NCI-H524 (cell line): ENCODE data around the gene SPSB1.
A peak's percentile ranks its signal among the peaks of the same experiment; 100 is the strongest.

Experiments used
- DNase-seq, 2 experiments: peaks; one replicate each; lab custom pipeline; 2025; lab: John Stamatoyannopoulos, UW

SPSB1 gene

GRCh38 chr1:9319789-9320519 lies 27.3 kb downstream of the SPSB1 start:
- no peak for DNase-seq

- DNase-seq, result no peak
Observed at GRCh38 chr1:9320520-9321479, 28.1 kb downstream of the SPSB1 start.

GRCh38 chr1:9321480-9321849 lies 28.8 kb downstream of the SPSB1 start:
- no peak for DNase-seq

GRCh38 chr1:9321986-9322660 lies 29.4 kb downstream of the SPSB1 start:
- DNase-seq, result no peak

GRCh38 chr1:9322661-9323244 lies 30.1 kb downstream of the SPSB1 start:
- no peak for DNase-seq

GRCh38 chr1:9324246-9325096 lies 31.8 kb downstream of the SPSB1 start:
- DNase-seq, result no peak

- DNase-seq, result peak; percentile 62 to 74
Observed at GRCh38 chr1:9326596-9326995, 33.9 kb downstream of the SPSB1 start.

GRCh38 chr1:9328201-9328600 lies 35.5 kb downstream of the SPSB1 start:
- DNase-seq, result no peak

- no peak for DNase-seq
Observed at GRCh38 chr1:9328715-9329114, 36.0 kb downstream of the SPSB1 start.

GRCh38 chr1:9331016-9331415 lies 38.3 kb downstream of the SPSB1 start:
- DNase-seq, result no peak

GRCh38 chr1:9331558-9332346 lies 39.1 kb downstream of the SPSB1 start:
- DNase-seq, result no peak

- DNase-seq, result no peak
Observed at GRCh38 chr1:9332513-9333143, 39.9 kb downstream of the SPSB1 start.

- DNase-seq, result no peak
Observed at GRCh38 chr1:9338397-9339246, 45.9 kb downstream of the SPSB1 start.

GRCh38 chr1:9340172-9340854 lies 47.6 kb downstream of the SPSB1 start:
- DNase-seq, result no peak

GRCh38 chr1:9340864-9341263 lies 48.2 kb downstream of the SPSB1 start:
- DNase-seq, result no peak

- no peak for DNase-seq
Observed at GRCh38 chr1:9341301-9341845, 48.7 kb downstream of the SPSB1 start.

- DNase-seq, result no peak
Observed at GRCh38 chr1:9343269-9343668, 50.6 kb downstream of the SPSB1 start.
